ENCODE data around the gene DNAJA4. TPM values are rescaled to one million over a fixed set of nuclear protein-coding genes. Genes with fewer than 3 reads are reported as not detected.

DNAJA4 gene
- total RNA-seq, 3 donors from 2014 or later: 16.0 to 28.1 (median 22.6) TPM

- Histone ChIP-seq H3K9me3 (no peaks in the 10 kb centered on the region), H3K36me3 (no peaks in the 10 kb centered on the region), H3K27ac (no peak overlapping the region), H3K4me3 (no peak overlapping the region), H3K27me3 (no peaks in the 10 kb centered on the region), H3K4me1 (no peaks in the 10 kb centered on the region)
- TF ChIP-seq CTCF (IDR thresholded peaks at IDR 0.05) (no peak), POLR2AphosphoS5 (IDR thresholded peaks at IDR 0.05) (no peak), POLR2A (IDR thresholded peaks at IDR 0.05) (no peak)
- intact Hi-C loops (cut with DNase I; ENCODE audit: low total_unique reads): no loop called here
- DNase-seq (ENCODE audit: low spot score in 2 of 2): no peak
Observed at GRCh38 chr15:78276064-78276943, 11.9 kb downstream of the DNAJA4 start.

- H3K36me3 ChIP-seq: no peaks in the 10 kb centered on the region
- no peaks in the 10 kb centered on the region for H3K4me1 ChIP-seq
- no peaks in the 10 kb centered on the region for H3K27me3 ChIP-seq
- no peaks in the 10 kb centered on the region for H3K9me3 ChIP-seq
- TF ChIP-seq POLR2AphosphoS5 (IDR thresholded peaks at IDR 0.05): no peak
- TF ChIP-seq CTCF (IDR thresholded peaks at IDR 0.05): no peak
- no peak for TF ChIP-seq POLR2A (IDR thresholded peaks at IDR 0.05)
- no peak overlapping the region for H3K4me3 ChIP-seq
- intact Hi-C loops (cut with DNase I; ENCODE audit: low total_unique reads): no loop called here
- no peak overlapping the region for H3K27ac ChIP-seq
- no peak for DNase-seq (ENCODE audit: low spot score in 2 of 2)
Observed at GRCh38 chr15:78280319-78281072, 16.1 kb downstream of the DNAJA4 start.

GRCh38 chr15:78282324-78282723, 18.0 kb downstream of the DNAJA4 start:
- Histone ChIP-seq H3K27ac (no peak overlapping the region), H3K36me3 (no peaks in the 10 kb centered on the region), H3K4me3 (no peak overlapping the region), H3K9me3 (no peaks in the 10 kb centered on the region), H3K27me3 (no peaks in the 10 kb centered on the region), H3K4me1 (no peaks in the 10 kb centered on the region)
- TF ChIP-seq CTCF (IDR thresholded peaks at IDR 0.05): no peak
- no peak for DNase-seq (ENCODE audit: low spot score in 2 of 2)
- intact Hi-C loops (cut with DNase I; ENCODE audit: low total_unique reads): no loop called here

GRCh38 chr15:78284758-78285157, 20.4 kb downstream of the DNAJA4 start:
- H3K36me3 ChIP-seq: no peaks in the 10 kb centered on the region
- no peaks in the 10 kb centered on the region for H3K9me3 ChIP-seq
- intact Hi-C loops (cut with DNase I; ENCODE audit: low total_unique reads): no loop called here

GRCh38 chr15:78290222-78290621, 25.9 kb downstream of the DNAJA4 start:
- no peak for DNase-seq (ENCODE audit: low spot score in 2 of 2)
- no peak for TF ChIP-seq POLR2AphosphoS5 (IDR thresholded peaks at IDR 0.05)
- TF ChIP-seq CTCF (IDR thresholded peaks at IDR 0.05): no peak
- TF ChIP-seq POLR2A (IDR thresholded peaks at IDR 0.05): no peak
- Histone ChIP-seq H3K9me3 (no peaks in the 10 kb centered on the region), H3K36me3 (no peaks in the 10 kb centered on the region), H3K27me3 (no peaks in the 10 kb centered on the region), H3K4me1 (no peaks in the 10 kb centered on the region), H3K4me3 (no peak overlapping the region), H3K27ac (no peak overlapping the region)
- intact Hi-C loops (cut with DNase I; ENCODE audit: low total_unique reads): no loop called here

More at GRCh38 chr15:78284758-78285157, 20.4 kb downstream of the DNAJA4 start:
- Histone ChIP-seq H3K27me3 (no peaks in the 10 kb centered on the region), H3K27ac (no peak overlapping the region), H3K4me1 (no peaks in the 10 kb centered on the region), H3K4me3 (no peak overlapping the region)
- DNase-seq (ENCODE audit: low spot score in 2 of 2): no peak
- TF ChIP-seq POLR2A (IDR thresholded peaks at IDR 0.05): no peak
